NT2/D1 (cell line): ENCODE measurements around the gene GNAL.

Experiments used
- SUZ12 ChIP-seq: IDR thresholded peaks from 2 replicates; pipeline ENCODE4 v1.6.1; 2011; ENCODE audit not compliant: insufficient read length, insufficient read depth; ENCODE audit errors: extremely low read depth
- YY1 ChIP-seq: IDR thresholded peaks from 2 replicates; pipeline ENCODE4 v1.6.1; 2011; ENCODE audit not compliant: insufficient read length, insufficient read depth
- ZNF274 ChIP-seq: IDR thresholded peaks from 2 replicates; pipeline ENCODE4 v1.6.1; 2011; ENCODE audit warnings: mild to moderate bottlenecking, low read depth, low read length

GRCh38 chr18:11859903-11860407, 170.9 kb downstream of the GNAL start:
- TF ChIP-seq ZNF274 (no peak), YY1 (no peak), SUZ12 (no peak)
